CD4-positive, alpha-beta T cell treated with Interleukin-6 for 4 hours (primary cell): ENCODE data around the gene FSIP1.
A peak's percentile ranks its signal among the peaks of the same experiment; 100 is the strongest.

Source experiments
- DNase-seq: peaks from one replicate; pipeline ENCODE4 v3.0.0-alpha.2; 2020; ENCODE audit warnings: mixed read lengths

Gene FSIP1

DNA sequence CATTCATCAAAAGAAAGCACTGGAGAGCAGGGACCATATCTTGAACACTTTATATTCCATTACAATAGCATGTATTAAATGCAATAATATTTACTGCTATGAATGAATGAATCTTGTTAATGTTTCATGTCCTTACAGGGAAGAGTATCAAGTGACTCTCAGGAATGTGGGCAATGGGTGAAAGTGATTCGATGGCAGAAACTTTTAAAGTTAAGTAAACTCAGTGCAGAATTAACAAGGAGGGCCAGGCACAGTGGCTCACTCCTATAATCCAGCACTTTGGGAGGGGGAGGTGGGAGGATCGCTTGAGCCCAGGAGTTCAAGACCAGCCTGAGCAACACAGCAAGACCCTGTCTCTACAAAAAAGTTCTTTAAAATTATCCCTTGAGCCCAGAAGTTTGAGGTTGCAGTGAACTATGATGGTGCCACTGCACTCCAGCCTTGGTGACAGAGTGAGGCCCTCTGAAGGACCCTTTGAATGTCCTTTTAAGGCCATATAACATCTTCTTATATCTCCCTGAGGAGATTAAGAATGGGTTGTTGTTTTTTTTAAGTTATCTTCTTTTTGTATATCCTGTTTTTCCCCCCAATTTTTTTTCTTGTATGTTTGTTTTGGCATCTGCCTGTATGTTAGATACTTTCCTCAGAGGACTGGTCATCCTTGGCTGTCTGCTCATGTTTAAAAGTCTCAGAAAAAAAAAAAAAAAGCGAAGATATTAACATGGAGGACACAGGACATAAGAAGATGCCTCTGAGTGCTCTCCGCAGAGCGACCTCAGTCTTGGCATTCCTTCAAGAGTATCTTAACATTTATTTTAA lies 9.6 kb upstream of the FSIP1 start:
- no peak for DNase-seq

DNA sequence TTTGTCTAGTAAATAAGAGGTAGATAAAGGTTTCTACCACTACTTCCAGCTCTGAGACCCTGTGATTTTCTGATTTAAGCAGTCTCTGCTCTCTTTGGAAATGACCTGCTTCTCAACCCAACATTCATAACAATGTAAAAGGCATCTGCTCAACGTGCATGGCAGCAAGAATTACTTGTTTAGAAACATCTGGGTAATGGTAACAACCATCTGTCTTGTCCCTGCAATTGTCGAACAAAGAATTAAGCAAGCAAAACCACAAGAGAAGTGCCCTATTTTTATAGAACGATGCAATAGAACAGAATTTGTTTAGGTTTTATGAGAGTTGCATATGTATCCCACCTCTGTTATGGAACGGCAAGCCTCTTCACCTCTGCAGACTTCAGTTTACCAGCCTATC lies 7.1 kb upstream of the FSIP1 start:
- no peak for DNase-seq

DNA sequence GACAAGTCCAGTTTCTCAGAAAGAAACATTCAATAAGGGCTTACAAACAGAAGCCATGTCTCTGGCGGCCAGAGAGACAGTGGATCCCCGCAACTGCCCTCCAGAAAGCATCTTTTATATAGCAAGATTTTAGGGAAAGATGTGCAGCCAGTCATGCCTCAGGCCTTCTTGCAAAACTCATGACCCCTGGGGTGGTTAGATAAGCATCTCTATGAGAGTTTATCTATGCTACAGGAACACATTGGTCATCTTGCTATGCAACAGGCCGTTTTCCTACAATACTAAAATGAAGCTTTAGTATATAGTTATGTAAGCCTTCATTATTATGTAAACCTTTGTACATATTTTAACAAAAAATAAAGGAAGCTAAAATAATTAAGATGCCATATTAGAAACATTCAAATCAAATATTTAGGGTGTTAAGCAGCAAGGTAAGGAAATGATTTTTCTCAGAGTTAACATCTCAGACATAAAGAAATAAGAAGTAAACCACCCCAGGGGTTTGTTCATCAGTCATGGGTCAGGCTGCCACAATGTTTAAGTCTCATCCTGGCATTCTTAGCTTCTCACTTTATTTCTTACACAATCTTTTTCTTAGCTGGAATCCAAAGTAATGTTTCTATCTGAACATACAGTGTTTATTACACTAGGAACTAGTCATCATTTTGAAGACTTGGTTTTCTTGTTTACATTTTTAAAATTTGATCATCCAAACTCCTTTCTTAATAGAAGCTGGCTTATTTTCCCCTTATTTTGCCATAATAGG lies 6.3 kb upstream of the FSIP1 start:
- DNase-seq, result no peak

DNA sequence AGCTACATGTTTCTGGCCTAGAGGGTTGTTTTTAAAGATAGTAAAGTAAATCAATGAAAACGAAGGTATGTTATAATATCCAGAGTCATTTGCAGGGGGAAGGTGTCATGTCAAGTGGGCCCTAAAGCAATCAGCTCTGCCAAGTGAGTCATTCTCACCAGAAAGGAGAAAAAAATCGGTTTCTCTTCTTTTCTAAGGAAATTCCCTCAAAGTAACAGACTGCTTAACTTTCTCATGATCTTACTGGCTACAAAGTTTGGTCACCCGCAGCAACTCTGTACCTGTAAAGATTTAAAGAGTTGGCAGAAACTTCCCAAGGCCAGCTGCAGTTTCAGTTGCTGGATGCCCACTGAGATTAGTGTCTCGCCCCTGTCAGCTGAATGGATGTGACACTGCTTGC lies 5.5 kb upstream of the FSIP1 start:
- DNase-seq, result no peak

DNA sequence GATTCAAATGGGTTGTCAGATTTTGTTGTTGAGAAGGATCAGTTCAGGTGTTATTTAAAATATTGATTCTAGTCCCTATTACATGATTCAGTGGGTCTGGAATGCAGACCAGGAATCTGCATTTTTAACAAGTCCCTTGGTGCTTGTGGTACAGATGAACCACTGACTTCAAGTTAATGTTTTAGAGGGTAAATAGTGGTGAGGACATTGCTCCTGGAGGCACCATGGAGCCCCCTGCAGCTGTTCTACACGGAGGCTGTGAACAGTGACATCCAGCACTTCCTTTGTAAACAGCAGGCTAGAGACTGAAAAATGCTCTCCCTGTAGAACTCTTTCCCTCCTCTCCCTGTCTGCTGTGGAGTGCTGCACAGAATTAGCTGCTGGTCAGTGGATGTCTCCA lies 4.8 kb upstream of the FSIP1 start:
- DNase-seq, result no peak

DNA sequence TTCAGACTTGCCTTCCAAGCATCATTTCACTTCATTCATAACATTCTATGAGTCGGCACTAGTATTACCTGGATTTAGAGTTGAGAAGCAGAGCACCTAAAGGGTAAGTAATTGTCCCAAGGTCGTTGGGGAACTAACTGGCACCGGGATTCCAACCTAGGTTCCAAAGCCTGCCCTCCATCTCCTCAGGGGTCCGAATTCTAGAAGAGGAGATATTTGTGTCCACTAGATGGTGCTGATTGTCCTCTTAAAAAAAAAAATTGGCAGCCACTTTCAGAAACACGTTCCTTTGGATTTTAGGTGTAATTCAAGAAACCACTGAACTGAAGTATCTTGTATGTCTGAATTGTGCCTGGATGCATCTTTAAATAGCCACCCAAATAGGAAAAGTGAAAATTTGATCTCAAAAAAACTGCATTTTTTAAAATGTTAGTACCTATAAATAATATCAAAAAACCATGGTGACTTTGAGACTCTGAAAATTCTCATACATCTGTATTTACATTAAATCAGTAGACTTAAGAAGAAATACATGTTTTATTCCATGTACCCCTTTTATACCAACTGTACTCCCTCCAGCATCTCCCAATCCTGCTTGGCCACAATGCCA lies 3.9 kb upstream of the FSIP1 start:
- DNase-seq, result peak; percentile 7

DNA sequence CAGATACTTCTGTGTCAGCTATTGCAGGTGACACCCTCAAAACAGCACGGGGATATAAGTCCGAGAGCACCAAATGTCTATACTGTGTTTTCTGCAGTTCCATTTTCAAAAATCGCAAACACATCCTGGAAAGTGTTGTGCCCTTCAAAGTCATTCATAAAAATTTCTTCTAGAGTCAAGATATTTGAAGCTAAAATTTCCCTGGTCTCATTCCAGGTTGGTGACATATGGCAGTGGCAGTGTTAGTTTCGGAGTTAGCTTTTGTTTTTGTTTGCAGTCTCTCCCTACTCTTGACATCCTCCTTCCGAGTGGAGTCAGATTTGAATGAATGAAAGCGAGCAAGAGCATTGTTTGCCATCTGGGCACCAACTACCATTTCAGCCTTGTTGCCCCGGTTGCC lies 3.2 kb upstream of the FSIP1 start:
- DNase-seq, result no peak

DNA sequence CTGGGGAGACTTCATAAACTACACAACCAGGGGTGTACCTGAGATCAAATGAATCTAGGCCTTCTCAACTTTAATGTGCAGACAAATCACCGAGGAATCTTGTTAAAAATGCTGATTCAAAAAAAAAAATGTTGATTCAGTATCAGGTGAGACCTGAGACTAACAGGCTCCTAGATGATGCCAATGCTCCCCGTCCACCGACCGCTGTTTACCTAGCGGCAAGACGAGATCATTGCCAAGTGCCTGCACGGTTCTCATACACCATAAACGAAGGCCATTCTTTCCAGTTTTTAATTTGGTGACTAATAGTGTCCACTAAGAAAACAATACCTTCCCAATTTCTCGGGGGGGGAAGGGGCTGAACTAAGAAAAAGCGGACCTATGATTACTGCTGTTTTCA lies 2.5 kb upstream of the FSIP1 start:
- no peak for DNase-seq

DNA sequence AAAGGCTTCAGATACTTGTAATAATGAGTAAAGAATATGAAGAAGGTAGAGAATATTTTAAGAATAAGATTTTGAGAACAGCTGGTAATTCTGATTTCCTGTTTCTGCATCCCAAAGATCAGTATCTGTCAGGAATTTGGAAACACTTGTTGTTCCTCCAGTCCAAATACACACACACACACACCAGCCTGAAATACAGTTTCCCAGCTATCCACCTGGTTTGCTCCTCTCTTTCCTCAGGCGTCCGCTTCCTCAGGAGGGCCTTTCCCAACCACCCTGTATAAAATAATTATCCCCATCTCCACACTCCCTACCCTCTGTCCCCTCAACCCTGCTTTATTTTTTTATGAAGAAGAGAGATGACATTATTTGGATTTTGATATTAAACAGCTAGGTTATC lies 2.0 kb upstream of the FSIP1 start:
- no peak for DNase-seq

DNA sequence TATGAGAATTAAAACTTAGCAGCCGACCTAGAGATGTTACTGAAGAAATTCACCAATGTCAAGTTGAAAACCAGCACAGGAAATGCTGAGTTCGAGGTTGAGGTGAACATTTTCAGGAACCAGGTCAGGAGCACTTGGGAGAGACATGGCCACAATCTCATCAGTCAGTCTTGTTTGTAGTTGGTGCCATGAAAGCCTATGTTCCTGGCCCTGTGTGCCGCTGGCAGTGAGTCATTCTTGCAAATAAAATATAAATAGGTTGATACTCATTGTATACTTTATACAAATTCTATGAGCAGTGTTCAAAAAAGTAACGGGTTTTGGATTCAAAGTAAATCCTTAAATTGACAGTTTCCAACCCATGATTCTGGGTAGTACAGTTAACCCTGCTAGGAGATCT lies 1.5 kb upstream of the FSIP1 start:
- peak; percentile 5 for DNase-seq

DNA sequence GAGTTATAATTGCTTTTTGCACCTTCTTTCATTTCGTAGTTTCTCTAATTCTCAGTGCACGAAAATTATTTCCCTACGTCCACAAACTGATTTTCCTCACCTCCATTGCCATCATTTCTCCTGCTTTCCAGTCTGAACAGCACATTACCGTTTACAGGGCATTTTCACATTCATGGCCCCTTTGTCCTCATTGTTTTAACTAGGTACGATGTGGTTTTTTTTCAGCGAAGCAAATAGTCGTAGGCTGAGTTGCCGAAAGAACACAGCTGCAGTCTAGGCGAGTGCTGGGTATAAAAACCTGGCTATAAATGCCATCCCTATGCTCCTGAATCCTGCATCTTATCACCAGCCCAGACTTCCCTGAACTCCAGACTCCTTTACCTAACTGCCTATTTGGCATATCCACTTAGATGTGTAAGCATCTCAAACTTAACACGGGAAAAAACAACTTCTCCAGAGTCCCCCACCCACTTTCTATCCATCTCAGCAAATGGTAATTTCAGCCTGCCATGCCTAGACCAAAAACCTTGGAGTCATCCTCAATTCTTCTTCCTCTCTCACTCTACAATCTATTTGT lies 691 bp upstream of the FSIP1 start:
- no peak for DNase-seq

DNA sequence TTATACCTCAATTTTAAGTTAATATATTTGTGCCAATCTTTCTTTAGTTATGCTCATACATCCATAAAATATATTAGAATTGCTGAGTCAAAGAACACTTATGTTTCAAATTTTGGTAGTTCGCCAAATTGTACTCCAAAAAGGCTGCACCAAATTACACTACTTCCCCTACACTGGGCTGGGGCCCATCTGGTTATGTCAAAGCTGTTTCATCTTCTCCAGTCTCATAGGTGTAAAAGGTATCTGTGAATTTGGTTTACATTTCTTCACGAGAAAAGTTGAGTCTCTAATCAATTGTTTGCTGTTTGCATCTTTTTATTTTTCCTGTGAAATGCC lies 706 bp downstream of the FSIP1 start:
- DNase-seq, result no peak

DNA sequence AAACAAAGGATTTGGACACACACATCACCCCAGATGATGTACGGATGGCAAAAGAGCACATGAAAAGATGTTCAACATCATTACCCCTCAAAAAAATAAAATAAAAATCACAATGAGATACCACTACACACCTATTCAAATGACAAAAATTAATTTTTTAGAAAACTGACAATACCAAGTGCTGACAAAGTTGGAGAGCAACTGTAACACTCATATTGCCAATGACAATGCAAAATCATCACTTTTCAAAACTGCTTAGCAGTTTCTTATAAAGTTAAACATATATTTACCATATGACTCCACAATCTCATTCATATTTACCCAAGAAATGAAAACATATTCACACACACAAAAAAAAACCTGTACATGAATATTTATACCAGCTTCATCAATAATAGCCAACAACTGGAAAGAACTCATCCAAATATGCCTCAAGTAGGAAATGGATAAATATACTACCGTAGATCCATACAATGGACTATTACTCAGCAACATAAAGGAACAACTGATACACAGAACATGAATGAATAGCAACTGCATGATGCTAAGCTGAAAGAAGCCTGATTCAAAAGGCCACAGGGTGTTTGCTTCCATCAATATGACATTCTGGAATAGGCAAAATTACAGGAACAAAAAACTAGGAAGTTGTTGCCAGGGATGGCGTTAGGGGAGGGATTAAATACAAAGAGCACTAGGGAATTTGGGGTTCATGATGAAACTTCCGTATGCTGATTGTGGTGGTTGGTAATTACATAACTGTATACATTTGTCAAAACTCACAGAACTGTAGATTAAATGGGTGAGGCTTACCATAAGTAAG lies 1.3 kb downstream of the FSIP1 start:
- no peak for DNase-seq

DNA sequence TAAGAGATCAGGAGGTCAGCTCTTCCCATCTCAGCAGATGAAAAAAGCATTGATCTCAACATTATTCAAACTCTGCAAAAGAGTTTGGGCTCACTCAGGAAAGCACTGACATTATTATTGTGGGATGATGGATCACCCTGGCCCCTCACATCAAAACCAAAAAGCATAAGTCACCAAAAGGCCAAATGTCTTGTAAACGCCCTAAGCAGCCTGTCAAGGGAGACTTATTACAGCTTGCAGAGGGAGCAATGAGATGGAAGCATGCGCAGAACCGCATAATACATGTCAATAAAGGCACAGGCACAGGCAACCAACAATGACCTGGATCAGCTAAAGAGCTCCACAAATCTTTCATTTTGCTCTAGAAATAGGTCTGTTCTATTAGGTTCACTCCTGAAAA lies 4.6 kb downstream of the FSIP1 start:
- no peak for DNase-seq

DNA sequence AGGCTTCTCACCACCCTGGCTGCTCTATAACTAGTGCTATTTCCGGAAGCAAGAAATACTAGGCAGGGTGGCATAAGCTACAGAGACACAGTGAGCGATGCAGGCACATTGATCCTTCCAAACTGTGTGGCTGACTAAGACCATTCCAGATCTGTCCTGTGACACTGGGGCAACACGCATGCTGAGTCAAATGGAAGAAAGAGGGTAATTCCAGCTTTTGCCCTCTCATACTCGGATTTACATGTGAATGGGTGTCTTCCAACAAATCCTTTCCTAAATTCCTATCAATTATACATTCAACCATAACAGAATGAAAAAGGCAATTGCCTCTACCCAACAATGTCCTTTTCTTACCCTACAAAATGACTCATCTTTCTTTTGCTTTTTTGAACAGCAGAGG lies 5.1 kb downstream of the FSIP1 start:
- DNase-seq, result no peak

DNA sequence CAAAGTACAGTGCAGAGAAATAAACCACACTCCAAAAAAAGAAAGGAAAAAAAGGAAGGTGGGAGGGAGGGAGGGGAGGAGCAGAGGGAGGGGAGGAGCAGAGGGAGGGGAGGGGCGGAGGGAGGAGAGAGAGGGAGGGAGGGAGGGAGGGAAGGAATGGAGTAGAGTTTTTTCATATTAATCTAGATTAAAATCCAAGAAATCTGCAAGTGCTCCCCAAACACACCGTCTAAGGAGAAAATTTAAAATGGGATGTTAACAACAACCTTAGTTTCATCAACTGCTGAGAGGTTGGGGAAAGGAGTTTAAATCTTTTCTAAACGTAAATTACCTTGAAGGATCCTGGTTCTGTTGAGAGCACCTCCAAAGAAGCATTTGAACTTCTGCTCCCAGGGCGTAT lies 6.6 kb downstream of the FSIP1 start:
- DNase-seq, result no peak

DNA sequence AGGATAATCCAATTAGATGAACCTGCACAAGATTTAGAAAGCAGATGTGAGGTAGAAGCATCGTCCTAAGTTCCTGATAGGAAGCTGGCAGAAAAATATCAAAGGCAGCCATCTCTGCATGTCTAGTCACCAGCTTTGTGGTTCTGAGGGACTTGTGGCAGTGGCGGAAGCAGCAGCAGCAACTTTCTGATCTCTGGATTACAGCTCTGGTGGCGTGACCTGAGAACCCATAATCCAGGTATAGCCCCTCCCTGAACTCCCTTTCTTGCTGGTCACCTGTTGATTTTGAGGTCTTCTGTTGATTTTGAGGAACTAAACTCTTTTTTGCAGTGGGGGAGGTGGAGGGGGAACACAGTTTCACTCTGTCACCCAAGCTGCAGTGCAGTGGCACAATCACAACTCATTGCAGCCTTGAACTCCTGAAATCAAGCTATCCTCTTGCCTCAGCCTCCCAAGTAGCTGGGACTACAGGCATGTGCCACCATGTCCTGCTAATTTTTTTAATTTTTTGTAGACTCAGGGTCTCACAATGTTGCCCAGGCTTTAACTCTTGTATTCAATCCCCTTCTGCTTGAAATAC lies 7.9 kb downstream of the FSIP1 start:
- DNase-seq, result peak; percentile 63

DNA sequence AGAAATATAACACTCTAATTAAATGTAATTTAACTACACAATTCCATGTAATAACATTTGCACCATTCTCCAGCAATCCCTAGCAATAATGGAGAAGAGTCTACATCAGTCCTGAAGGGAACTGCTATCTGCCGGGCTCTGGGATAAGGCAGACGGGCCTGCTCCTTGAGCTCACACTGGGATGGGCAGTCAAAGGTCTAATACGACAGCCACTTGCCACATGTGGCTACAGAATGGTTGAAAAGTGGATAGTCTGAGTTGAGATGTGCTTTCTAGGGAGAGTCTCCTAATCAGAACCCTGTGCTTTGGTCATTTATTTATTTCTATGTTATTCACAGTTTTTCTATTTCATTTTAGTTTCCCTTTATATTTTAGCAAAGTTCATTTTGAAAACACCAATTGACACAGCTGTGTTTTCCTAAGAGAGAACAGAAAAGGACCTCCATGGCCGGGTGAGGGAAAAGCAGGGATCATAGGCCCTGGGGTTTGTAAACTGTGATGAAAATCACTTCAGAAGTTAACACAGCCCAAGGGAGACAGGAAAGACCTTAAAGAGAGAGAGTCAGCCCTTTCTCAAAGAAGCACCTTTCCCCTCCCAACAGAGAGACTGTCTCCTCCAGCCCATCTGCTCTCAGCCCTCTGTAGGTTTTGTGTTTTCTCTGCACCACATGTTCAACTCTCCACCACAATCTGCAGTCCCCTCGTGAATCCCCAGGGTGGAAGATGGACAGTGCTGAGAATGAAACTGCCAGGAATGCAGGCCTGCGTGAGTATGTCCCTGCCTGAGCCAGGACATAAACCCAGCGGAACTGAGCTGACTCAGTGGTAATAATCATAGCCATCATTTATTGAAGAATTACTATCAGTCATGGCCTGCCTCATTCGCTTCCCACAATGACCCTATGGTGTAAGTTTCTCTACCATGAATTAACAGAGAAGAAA lies 11.6 kb downstream of the FSIP1 start:
- DNase-seq, result no peak

DNA sequence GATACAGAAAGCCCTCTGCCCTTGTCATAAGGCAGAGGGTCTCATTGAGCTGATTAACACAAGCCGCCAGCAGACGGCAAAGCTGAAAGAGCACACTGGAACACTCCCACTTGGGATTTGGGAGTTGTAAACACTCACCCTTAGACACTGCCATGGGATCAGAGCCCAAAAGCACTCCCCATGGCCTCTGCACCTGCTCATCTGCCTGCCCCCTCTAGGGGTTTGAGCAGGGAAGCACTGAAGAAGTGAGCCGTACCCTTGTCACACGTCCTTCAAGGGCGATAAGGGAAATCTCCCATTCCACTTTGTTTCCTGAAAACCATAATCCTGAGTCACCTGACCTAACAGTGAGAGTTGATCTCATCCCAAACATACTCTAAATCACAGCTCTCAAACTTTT lies 14.7 kb downstream of the FSIP1 start:
- DNase-seq, result no peak

DNA sequence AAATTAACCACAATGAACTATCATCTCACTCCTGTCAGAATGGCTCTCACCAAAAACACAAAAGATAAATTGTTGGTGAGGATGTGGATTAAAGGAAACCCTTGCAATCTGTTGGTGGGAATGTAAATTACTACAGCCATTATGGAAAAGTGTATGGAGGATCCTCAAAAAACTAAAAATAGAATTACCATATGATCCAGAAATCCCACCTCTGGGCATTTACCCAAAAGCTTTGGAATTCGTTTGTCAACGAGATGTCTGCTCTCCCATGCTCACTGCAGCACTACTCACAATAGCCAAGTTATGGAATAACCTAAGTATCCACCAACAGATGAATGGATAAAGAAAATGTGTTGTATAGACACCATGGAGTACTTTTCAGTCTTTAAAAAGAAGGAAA lies 21.6 kb downstream of the FSIP1 start:
- no peak for DNase-seq

DNA sequence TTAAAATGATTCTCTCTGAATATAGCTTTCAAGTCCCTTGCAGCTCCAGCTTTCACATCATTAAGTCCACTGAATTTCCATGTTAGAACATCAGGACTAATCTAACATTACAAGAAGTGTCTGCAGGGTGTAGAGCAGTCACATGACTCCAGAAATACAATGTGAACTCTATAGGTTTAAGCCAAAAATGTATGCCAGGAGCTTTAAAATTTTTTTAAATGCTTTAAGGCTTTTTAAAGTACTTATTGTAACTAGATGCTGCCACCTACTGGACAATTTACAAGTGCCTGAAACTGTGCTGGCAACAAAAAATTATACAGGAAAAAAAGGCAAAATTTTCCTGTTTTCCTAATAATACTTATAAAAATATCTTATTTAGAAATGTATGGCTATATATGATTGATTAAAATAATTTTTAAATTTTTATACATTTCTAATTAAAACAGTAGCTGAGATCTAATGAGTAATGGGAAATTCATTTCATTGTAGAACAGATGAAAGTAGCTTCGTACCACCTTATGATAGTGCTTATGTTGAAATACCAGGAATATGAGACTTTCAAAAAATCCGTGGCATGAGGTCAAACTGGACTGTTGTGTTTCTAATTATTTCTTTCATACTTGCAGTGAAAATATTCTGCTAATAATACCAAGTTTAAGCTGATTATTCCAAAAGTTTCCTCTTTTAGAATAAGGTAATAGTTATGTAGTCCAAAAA lies 25.7 kb downstream of the FSIP1 start:
- peak; percentile 36 for DNase-seq
